Osteocyte (in vitro differentiated cells): ENCODE results near the gene POP7. TPM values are rescaled to one million over a fixed set of nuclear protein-coding genes. Genes with fewer than 3 reads are reported as not detected.

Source experiments
- DNase-seq: peaks from one replicate; pipeline ENCODE4 v3.0.0; 2021; ENCODE audit warnings: mixed read lengths; ENCODE audit not compliant: unreplicated experiment; ENCODE audit errors: extremely low spot score
- H3K27ac Mint-ChIP-seq: one replicate; pipeline ENCODE4 v1.8.0; 2021; ENCODE audit warnings: mild to moderate bottlenecking, mixed read lengths; ENCODE audit not compliant: unreplicated experiment
- H3K27me3 Mint-ChIP-seq: one replicate; pipeline ENCODE4 v1.8.0; 2021; ENCODE audit warnings: mixed read lengths; ENCODE audit not compliant: unreplicated experiment
- H3K36me3 Mint-ChIP-seq: one replicate; pipeline ENCODE4 v1.8.0; 2021; ENCODE audit warnings: mixed read lengths; ENCODE audit not compliant: unreplicated experiment
- H3K4me1 Mint-ChIP-seq: one replicate; pipeline ENCODE4 v1.8.0; 2021; ENCODE audit warnings: mixed read lengths; ENCODE audit not compliant: unreplicated experiment
- H3K4me3 Mint-ChIP-seq: one replicate; pipeline ENCODE4 v1.8.0; 2021; ENCODE audit warnings: mild to moderate bottlenecking, moderate library complexity, mixed read lengths; ENCODE audit not compliant: unreplicated experiment
- H3K9me3 Mint-ChIP-seq: one replicate; pipeline ENCODE4 v1.8.0; 2021; ENCODE audit warnings: mixed read lengths; ENCODE audit not compliant: unreplicated experiment
- total RNA-seq: library from RNA; stranded (reverse); gene quantifications from 2 replicates; pipeline ENCODE4 v1.2.1, GENCODE V29; 2021
- TF ChIP-seq, protein P1 (sequence below): fragments of 200-600 bp; sonication (generic); IDR thresholded peaks from 2 replicates; pipeline ENCODE4 v1.5.0; 2021; ENCODE audit warnings: antibody characterized with exemption, mild to moderate bottlenecking, moderate library complexity

The POP7 gene
- total RNA-seq, 1 donor from 2014 or later: 19.3 TPM

DNA sequence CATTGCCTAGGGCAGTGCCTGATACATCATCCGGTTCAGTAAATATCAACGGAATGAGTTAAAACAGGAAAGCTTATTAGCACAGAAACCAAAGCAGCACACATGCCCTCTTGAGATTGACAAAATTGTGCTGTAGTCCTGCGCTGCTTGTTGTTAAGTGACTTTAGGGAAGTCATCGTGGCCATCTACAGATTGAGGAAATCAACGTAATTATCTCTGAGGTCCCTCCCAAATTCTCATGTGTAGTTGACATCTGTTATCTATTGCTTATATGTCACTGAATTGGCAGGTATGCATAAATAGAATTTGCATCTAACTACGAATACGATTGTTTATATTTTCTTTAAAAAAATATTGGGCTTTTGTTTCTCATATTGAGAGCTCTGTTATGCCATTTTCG is 35.8 kb upstream of the POP7 start:
- H3K36me3 Mint-ChIP-seq: no peaks in the 10 kb centered on the region
- peaks cover 5% of the 10 kb centered on the region for H3K4me1 Mint-ChIP-seq

DNA sequence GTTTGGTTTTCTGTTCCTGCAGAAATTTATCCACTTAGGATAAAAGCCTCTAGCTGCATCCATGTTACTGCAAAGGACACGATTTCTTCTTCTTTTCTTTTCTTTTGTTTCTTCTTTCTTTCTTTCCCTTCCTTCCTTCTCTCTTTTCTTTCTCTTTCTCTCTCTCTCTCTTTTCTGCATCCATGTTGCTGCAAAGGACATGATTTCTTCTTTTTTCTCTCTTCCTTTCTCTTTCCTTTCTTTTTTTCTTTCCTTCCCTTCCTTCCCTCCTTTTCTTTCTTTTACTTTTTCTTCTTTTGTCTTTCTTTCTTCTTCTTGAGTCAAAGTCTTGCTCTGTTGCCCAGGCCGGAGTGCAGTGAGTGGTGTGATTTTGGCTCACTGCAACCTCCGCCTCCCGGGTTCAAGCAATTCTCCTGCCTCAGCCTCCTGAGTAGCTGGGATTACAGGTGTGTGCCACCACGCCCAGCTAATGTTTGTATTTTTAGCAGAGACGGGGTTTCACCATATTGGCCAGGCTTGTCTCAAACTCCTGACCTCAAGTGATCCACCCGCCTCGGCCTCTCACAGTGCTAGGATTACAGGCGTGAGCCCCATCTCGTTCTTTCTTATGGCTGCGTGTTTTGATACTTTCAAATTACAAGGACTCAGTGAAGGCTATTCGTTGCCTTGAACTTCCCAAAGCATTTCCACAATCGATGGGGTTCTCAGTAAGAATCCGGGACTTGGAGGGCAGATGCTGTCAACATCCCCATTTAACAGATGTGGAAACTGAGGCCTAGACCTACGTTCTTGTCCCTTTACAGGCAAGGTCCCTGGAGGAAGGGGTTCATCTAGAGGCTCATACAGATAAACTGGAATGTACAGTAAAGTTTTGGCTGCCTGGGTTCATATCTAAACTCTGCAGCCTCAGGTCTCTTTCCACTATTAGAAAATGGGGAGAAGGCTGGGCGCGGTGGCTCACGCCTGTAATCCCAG is 34.3 kb upstream of the POP7 start:
- TF ChIP-seq, protein P1, sequence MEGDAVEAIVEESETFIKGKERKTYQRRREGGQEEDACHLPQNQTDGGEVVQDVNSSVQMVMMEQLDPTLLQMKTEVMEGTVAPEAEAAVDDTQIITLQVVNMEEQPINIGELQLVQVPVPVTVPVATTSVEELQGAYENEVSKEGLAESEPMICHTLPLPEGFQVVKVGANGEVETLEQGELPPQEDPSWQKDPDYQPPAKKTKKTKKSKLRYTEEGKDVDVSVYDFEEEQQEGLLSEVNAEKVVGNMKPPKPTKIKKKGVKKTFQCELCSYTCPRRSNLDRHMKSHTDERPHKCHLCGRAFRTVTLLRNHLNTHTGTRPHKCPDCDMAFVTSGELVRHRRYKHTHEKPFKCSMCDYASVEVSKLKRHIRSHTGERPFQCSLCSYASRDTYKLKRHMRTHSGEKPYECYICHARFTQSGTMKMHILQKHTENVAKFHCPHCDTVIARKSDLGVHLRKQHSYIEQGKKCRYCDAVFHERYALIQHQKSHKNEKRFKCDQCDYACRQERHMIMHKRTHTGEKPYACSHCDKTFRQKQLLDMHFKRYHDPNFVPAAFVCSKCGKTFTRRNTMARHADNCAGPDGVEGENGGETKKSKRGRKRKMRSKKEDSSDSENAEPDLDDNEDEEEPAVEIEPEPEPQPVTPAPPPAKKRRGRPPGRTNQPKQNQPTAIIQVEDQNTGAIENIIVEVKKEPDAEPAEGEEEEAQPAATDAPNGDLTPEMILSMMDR: no peak
- DNase-seq: no peak
- H3K27ac Mint-ChIP-seq: no peak overlapping the region
- no peak overlapping the region for H3K4me3 Mint-ChIP-seq
- H3K36me3 Mint-ChIP-seq: no peaks in the 10 kb centered on the region
- no peaks in the 10 kb centered on the region for H3K9me3 Mint-ChIP-seq
- peaks cover 8% of the 10 kb centered on the region for H3K4me1 Mint-ChIP-seq
- H3K27me3 Mint-ChIP-seq: peaks cover 19% of the 10 kb centered on the region

More for the DNA sequence above, 35.8 kb upstream of the POP7 start:
- H3K4me3 Mint-ChIP-seq: no peak overlapping the region
- no peak for DNase-seq
- H3K27ac Mint-ChIP-seq: no peak overlapping the region
- H3K27me3 Mint-ChIP-seq: peaks cover 30% of the 10 kb centered on the region
- TF ChIP-seq, protein P1: no peak
- H3K9me3 Mint-ChIP-seq: no peaks in the 10 kb centered on the region

DNA sequence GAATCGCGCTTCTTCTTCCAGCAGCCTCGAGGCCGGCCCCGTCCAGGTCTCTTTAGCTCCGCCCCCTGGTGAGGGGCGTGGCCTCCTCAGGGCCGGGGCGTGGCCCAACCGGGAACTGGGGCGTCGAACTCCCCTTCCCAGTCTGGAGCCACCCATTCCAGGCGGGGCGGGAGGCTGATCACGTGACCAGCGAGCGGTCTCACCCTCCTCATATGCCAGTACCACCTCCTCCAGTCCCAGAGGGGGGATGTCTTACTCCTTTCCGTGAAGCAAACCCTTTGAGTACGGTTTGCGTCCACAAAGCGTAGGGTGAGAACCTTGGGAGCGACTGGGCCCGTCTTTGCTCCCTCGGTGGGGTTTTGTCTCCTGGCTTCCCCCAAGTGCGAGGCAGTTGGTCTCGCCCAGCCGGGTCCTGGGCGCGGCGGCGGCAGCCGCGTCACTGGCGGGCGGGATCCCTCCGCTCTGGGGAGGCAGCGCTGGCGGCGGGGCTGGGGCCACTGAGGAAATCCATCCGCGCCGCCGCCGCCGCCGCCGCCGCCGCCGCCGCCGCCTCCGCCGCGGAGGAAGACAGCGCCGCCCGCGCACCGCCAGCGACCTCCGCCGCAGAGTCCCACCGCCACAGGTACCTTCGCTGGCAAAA is 32.5 kb upstream of the POP7 start, which contains the start of gene GNB2:
GNB2 (plus strand) TSS at position 439 of the 640 bp plus-strand sequence. CDS start 2,526 bp downstream, outside the sequence.
- Mint-ChIP-seq H3K27ac (peak within 1 kb of the TSS; percentile 97), H3K4me3 (peak within 1 kb of the TSS; percentile 94), H3K9me3 (no peaks in the 10 kb centered on the region), H3K36me3 (peaks cover 4% of the 10 kb centered on the region), H3K27me3 (peaks cover 11% of the 10 kb centered on the region), H3K4me1 (peaks cover 12% of the 10 kb centered on the region)
- peak; percentile 100 for DNase-seq
- TF ChIP-seq, protein P1: no peak

DNA sequence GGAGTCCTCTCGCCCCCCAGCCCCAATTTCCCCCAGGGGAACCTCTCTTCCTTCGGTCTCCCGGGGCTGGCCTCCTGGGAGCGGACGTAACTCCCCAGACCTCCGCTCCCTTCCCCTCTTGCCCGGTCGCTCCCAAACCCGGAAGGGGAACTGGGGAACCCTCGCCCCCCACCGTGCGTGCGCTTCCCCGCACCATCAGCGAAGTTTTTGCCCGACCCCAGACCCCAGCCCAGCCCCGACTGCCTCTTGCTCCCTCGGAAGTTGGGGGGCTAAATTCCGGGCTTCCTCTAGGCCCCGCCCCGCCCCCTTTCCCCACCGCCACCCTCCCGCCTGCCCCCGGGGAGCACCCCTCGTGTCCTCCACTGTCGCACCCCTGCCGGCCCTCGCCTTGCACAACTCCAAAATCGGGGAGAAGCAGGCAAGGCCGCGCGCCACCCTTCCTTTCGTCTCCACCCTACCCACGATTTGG is 31.9 kb upstream of the POP7 start:
- peaks cover 12% of the 10 kb centered on the region for H3K4me1 Mint-ChIP-seq
- H3K9me3 Mint-ChIP-seq: no peaks in the 10 kb centered on the region
- peaks cover 11% of the 10 kb centered on the region for H3K27me3 Mint-ChIP-seq
- TF ChIP-seq, protein P1: no peak
- DNase-seq: no peak
- H3K36me3 Mint-ChIP-seq: peaks cover 6% of the 10 kb centered on the region
- H3K27ac Mint-ChIP-seq: peak overlapping the region; percentile 90
- peak overlapping the region; percentile 94 for H3K4me3 Mint-ChIP-seq
